HL-60 (cell line): ENCODE measurements around the gene ITGB2.
A peak's percentile ranks its signal among the peaks of the same experiment; 100 is the strongest.

Experiments
- DNase-seq, 2 experiments: peaks; one replicate each; pipeline ENCODE4 v3.0.0-alpha.2; 2010 to 2020; ENCODE audit warnings: low read depth in 1 of 2, low spot score in 1 of 2
- H3K27ac ChIP-seq: fragments of 250-450 bp; sonication (Bioruptor Pico); replicated peaks from 2 replicates; pipeline ENCODE4 v1.5.1; 2020; ENCODE audit warnings: mild to moderate bottlenecking, moderate library complexity
- H3K27me3 ChIP-seq: fragments of 250-450 bp; sonication (Bioruptor Pico); 2 replicates; pipeline ENCODE4 v1.5.1; 2021; ENCODE audit warnings: mild to moderate bottlenecking, moderate library complexity; ENCODE audit not compliant: insufficient read depth, poor library complexity, severe bottlenecking
- H3K4me3 ChIP-seq: replicated peaks from 2 replicates; pipeline ENCODE4 v1.5.1; 2011; ENCODE audit warnings: mild to moderate bottlenecking, control low read depth, low read length; ENCODE audit not compliant: insufficient read depth
- GABPA ChIP-seq: IDR thresholded peaks from 2 replicates; pipeline ENCODE4 v1.6.1; 2012; ENCODE audit warnings: low read depth
- POLR2AphosphoS5 ChIP-seq: IDR thresholded peaks from 2 replicates; pipeline ENCODE4 v1.6.1; 2012; ENCODE audit warnings: low read depth
- SPI1 ChIP-seq: IDR thresholded peaks from 2 replicates; pipeline ENCODE4 v1.6.1; 2012; ENCODE audit warnings: low read depth, mild to moderate bottlenecking, borderline replicate concordance
- TF ChIP-seq, protein P1 (sequence below): IDR thresholded peaks from 2 replicates; pipeline ENCODE4 v1.6.1; 2012; ENCODE audit warnings: low read depth; ENCODE audit not compliant: insufficient replicate concordance
- TF ChIP-seq, protein P2 (sequence below): IDR thresholded peaks from one replicate; pipeline ENCODE4 v1.5.1; 2011; ENCODE audit warnings: low read length, control low read depth, inconsistent platforms; ENCODE audit not compliant: insufficient read depth

The ITGB2 gene

GRCh38 chr21:44918581-44919033 lies 2.1 kb downstream of the ITGB2 start:
- no peak for DNase-seq
- TF ChIP-seq, protein P1, sequence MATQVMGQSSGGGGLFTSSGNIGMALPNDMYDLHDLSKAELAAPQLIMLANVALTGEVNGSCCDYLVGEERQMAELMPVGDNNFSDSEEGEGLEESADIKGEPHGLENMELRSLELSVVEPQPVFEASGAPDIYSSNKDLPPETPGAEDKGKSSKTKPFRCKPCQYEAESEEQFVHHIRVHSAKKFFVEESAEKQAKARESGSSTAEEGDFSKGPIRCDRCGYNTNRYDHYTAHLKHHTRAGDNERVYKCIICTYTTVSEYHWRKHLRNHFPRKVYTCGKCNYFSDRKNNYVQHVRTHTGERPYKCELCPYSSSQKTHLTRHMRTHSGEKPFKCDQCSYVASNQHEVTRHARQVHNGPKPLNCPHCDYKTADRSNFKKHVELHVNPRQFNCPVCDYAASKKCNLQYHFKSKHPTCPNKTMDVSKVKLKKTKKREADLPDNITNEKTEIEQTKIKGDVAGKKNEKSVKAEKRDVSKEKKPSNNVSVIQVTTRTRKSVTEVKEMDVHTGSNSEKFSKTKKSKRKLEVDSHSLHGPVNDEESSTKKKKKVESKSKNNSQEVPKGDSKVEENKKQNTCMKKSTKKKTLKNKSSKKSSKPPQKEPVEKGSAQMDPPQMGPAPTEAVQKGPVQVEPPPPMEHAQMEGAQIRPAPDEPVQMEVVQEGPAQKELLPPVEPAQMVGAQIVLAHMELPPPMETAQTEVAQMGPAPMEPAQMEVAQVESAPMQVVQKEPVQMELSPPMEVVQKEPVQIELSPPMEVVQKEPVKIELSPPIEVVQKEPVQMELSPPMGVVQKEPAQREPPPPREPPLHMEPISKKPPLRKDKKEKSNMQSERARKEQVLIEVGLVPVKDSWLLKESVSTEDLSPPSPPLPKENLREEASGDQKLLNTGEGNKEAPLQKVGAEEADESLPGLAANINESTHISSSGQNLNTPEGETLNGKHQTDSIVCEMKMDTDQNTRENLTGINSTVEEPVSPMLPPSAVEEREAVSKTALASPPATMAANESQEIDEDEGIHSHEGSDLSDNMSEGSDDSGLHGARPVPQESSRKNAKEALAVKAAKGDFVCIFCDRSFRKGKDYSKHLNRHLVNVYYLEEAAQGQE, result no peak
- TF ChIP-seq SPI1 (no peak), GABPA (no peak), POLR2AphosphoS5 (no peak)
- TF ChIP-seq, protein P2, sequence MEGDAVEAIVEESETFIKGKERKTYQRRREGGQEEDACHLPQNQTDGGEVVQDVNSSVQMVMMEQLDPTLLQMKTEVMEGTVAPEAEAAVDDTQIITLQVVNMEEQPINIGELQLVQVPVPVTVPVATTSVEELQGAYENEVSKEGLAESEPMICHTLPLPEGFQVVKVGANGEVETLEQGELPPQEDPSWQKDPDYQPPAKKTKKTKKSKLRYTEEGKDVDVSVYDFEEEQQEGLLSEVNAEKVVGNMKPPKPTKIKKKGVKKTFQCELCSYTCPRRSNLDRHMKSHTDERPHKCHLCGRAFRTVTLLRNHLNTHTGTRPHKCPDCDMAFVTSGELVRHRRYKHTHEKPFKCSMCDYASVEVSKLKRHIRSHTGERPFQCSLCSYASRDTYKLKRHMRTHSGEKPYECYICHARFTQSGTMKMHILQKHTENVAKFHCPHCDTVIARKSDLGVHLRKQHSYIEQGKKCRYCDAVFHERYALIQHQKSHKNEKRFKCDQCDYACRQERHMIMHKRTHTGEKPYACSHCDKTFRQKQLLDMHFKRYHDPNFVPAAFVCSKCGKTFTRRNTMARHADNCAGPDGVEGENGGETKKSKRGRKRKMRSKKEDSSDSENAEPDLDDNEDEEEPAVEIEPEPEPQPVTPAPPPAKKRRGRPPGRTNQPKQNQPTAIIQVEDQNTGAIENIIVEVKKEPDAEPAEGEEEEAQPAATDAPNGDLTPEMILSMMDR, result no peak
- H3K27me3 ChIP-seq, result no peaks in the 10 kb centered on the region
- peak overlapping the region; percentile 81 for H3K4me3 ChIP-seq
- H3K27ac ChIP-seq, result peak overlapping the region; percentile 89

- Histone ChIP-seq H3K27me3 (no peaks in the 10 kb centered on the region), H3K27ac (no peak overlapping the region), H3K4me3 (peak overlapping the region; percentile 81)
- TF ChIP-seq GABPA (no peak), SPI1 (no peak), POLR2AphosphoS5 (no peak)
- TF ChIP-seq, protein P2, result no peak
- TF ChIP-seq, protein P1, result no peak
- DNase-seq, result no peak
Observed at GRCh38 chr21:44918107-44918470, 2.6 kb downstream of the ITGB2 start.

GRCh38 chr21:44917446-44918106 lies 3.1 kb downstream of the ITGB2 start:
- no peak overlapping the region for H3K27ac ChIP-seq
- TF ChIP-seq, protein P1, result no peak
- TF ChIP-seq GABPA (no peak), POLR2AphosphoS5 (no peak), SPI1 (no peak)
- TF ChIP-seq, protein P2, result no peak
- H3K27me3 ChIP-seq, result no peaks in the 10 kb centered on the region
- H3K4me3 ChIP-seq, result no peak overlapping the region
- DNase-seq, result no peak
